Neuronal stem cell (in vitro differentiated cells): Measurements from ENCODE around the gene DDX52.

Experiments
- DNase-seq: peaks from one replicate; pipeline ENCODE4 v3.0.0-alpha.2; 2013; ENCODE audit warnings: low spot score
- H2AFZ ChIP-seq: one replicate; pipeline ENCODE4 v1.6.1; 2013; ENCODE audit warnings: mild to moderate bottlenecking, low read length, inconsistent platforms
- H2AK5ac ChIP-seq: 2 replicates; pipeline ENCODE4 v1.6.1; 2013; ENCODE audit warnings: low read depth, mild to moderate bottlenecking, inconsistent platforms, low read length, moderate library complexity, mixed read lengths
- H2BK120ac ChIP-seq: 2 replicates; pipeline ENCODE4 v1.6.1; 2013; ENCODE audit warnings: low read depth, mild to moderate bottlenecking, inconsistent platforms, low read length, moderate library complexity, mixed read lengths
- H2BK12ac ChIP-seq: one replicate; pipeline ENCODE4 v1.6.1; 2013; ENCODE audit warnings: low read length, inconsistent platforms
- H2BK15ac ChIP-seq: 2 replicates; pipeline ENCODE4 v1.6.1; 2013; ENCODE audit warnings: mild to moderate bottlenecking, low read length, inconsistent platforms, mixed read lengths
- H2BK5ac ChIP-seq: one replicate; pipeline ENCODE4 v1.6.1; 2013; ENCODE audit warnings: inconsistent platforms, mild to moderate bottlenecking, low read length, moderate library complexity
- H3K14ac ChIP-seq: one replicate; pipeline ENCODE4 v1.6.1; 2013; ENCODE audit warnings: low read length, inconsistent platforms
- H3K18ac ChIP-seq: 2 replicates; pipeline ENCODE4 v1.6.1; 2013; ENCODE audit warnings: low read length, inconsistent platforms
- H3K23ac ChIP-seq: 2 replicates; pipeline ENCODE4 v1.6.1; 2013; ENCODE audit warnings: low read depth, mild to moderate bottlenecking, mixed read lengths, low read length, inconsistent platforms; ENCODE audit not compliant: poor library complexity
- H3K27ac ChIP-seq: replicated peaks from 3 replicates; pipeline ENCODE4 v1.5.1; 2013; ENCODE audit warnings: low read length, inconsistent platforms
- H3K27me3 ChIP-seq, 3 experiments: 2 replicates each; pipeline ENCODE4 v1.6.1; 2013; ENCODE audit warnings: low read length in 3 of 3, mild to moderate bottlenecking in 2 of 3, inconsistent platforms in 1 of 3, low read depth in 1 of 3, mixed read lengths in 1 of 3, moderate library complexity in 1 of 3; ENCODE audit not compliant: control insufficient read depth in 3 of 3, insufficient read depth in 3 of 3
- H3K36me3 ChIP-seq, 2 donors: replicated peaks in 1 of 2; 2 replicates each; pipeline ENCODE4 v1.6.1; 2013; ENCODE audit warnings: low read length in 2 of 2; ENCODE audit not compliant: control insufficient read depth in 2 of 2, insufficient read depth in 2 of 2
- H3K4ac ChIP-seq: 2 replicates; pipeline ENCODE4 v1.6.1; 2013; ENCODE audit warnings: inconsistent platforms, mild to moderate bottlenecking, low read length, moderate library complexity
- H3K4me1 ChIP-seq, 2 donors: 1 replicate in 1 of 2; 2 replicates in 1 of 2; pipeline ENCODE4 v1.6.1; 2013; ENCODE audit warnings: low read length in 2 of 2, low read depth in 1 of 2; ENCODE audit not compliant: control insufficient read depth in 2 of 2, insufficient read depth in 1 of 2
- H3K4me2 ChIP-seq: one replicate; pipeline ENCODE4 v1.6.1; 2013; ENCODE audit warnings: mild to moderate bottlenecking, low read length, inconsistent platforms; ENCODE audit not compliant: insufficient read depth, poor library complexity, severe bottlenecking
- H3K4me3 ChIP-seq, 2 donors: 2 replicates each; pipeline ENCODE4 v1.5.1; 2013; ENCODE audit warnings: low read length in 2 of 2, mild to moderate bottlenecking in 2 of 2, inconsistent platforms in 1 of 2, moderate library complexity in 1 of 2
- H3K79me1 ChIP-seq: one replicate; pipeline ENCODE4 v1.6.1; 2013; ENCODE audit warnings: low read depth, mild to moderate bottlenecking, inconsistent platforms, low read length, moderate library complexity
- H3K9ac ChIP-seq: one replicate; pipeline ENCODE4 v1.6.1; 2013; ENCODE audit warnings: mild to moderate bottlenecking, low read depth, low read length, inconsistent platforms; ENCODE audit not compliant: poor library complexity
- H3K9me3 ChIP-seq, 2 donors: replicated peaks in 1 of 2; 2 replicates each; pipeline versions ENCODE3 to v1.6.1; 2013; ENCODE audit warnings: low read length in 2 of 2, mild to moderate bottlenecking in 2 of 2, inconsistent platforms in 1 of 2, low read depth in 1 of 2, mixed read lengths in 1 of 2, moderate library complexity in 1 of 2; ENCODE audit not compliant: control insufficient read depth in 2 of 2, insufficient read depth in 1 of 2
- H4K8ac ChIP-seq: one replicate; pipeline ENCODE4 v1.6.1; 2013; ENCODE audit warnings: low read depth, mild to moderate bottlenecking, inconsistent platforms, low read length, moderate library complexity
- H4K91ac ChIP-seq: one replicate; pipeline ENCODE4 v1.6.1; 2013; ENCODE audit warnings: low read length, low read depth, mild to moderate bottlenecking, inconsistent platforms; ENCODE audit not compliant: poor library complexity
- WGBS, 2 donors: extraction: QIAGEN DNeasy Blood & Tissue Kit; methylation state at CpG; one replicate each; pipeline ENCODE4 v1.1.7; 2013; ENCODE audit warnings: missing lambda C conversion rate in 2 of 2, mixed read lengths in 1 of 2; ENCODE audit not compliant: insufficient read length in 2 of 2, insufficient replicate concordance in 1 of 2; ENCODE audit errors: extremely low coverage in 2 of 2; 5-methylcytosine and 5-hydroxymethylcytosine counted together

DDX52 gene

DNA sequence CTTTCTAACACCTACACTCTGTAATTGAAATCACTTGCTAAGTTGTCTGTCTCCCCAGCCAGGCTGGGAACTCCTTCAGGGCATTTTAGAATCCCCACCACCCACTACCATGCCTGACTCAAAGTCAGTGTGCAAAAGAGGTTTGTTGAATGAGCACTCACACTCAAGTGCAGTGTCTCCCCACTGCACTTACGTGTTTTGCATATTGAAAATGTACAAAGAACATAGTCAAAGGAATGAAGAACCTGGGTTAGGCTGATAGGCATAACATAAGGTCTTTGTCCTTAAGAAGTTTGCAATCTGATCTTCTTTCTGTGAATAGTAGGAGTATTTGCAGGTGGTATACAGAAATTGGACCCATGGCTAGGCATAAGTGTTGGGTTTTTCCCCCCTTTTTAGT, 33.8 kb upstream of the DDX52 start:
- no peak overlapping the region for H3K23ac ChIP-seq
- no peak overlapping the region for H2BK120ac ChIP-seq
- H3K27ac ChIP-seq, result no peak overlapping the region
- no peak overlapping the region for H3K4me2 ChIP-seq
- H3K4me1 ChIP-seq, result peaks cover 5 to 6% of the 10 kb centered on the region in 2 donors
- no peak overlapping the region for H2AK5ac ChIP-seq
- no peak overlapping the region for H3K4me3 ChIP-seq
- no peak overlapping the region for H4K91ac ChIP-seq
- H2BK15ac ChIP-seq, result no peak overlapping the region
- no peak overlapping the region for H3K18ac ChIP-seq
- H2BK12ac ChIP-seq, result no peak overlapping the region
- H3K36me3 ChIP-seq, result no peaks in the 10 kb centered on the region
- no peak overlapping the region for H2AFZ ChIP-seq
- H3K27me3 ChIP-seq, result peaks cover 0 to 5% (median 0%) of the 10 kb centered on the region in 3 experiments
- H3K4ac ChIP-seq, result no peak overlapping the region
- no peaks in the 10 kb centered on the region for H3K79me1 ChIP-seq
- H4K8ac ChIP-seq, result no peak overlapping the region
- H3K14ac ChIP-seq, result no peak overlapping the region
- no peak overlapping the region for H3K9ac ChIP-seq
- H2BK5ac ChIP-seq, result no peak overlapping the region
- no peaks in the 10 kb centered on the region for H3K9me3 ChIP-seq
- WGBS, 2 donors, result no CpG with 5 or more reads among the region's 1 CpG
- DNase-seq, result no peak

DNA sequence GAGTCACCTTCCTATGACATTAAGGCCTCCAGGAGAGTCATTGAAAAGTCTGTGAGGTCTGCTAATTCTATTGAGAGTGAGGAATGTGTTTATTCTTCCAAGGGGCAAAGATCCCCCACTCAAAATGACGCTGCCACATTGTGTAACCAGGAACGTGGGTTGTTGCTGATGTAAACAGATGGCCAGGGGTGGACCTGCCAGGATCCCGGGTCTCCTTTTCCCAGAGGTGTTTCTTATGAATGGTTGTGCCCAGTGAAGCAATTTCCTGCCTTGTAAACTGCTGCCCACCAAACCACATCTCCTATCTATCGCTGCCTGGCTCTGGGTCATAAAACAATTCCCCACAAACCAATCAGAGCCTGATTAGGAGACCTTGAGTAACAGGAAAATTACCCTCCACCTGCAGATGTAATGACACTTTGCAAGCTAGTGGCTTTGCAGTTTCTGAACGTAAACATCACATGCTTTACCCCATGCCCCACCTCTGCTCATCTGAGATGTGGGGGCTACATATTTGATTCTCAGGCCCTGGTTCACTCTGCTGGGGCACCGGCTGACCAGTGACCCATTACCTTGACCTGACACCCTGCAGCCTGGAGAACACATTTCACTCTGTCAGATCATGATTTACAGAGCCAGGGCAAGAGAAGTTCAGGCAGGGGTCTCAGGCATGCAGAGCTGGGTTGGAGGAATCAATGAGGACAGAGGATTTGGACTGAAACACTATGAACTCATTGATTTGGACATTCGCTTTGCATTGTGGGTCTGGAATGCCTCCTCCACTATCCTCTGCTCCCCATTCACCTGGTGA, 33.1 kb upstream of the DDX52 start:
- Histone ChIP-seq H2BK12ac (no peak overlapping the region), H3K4me1 (peaks cover 5 to 6% of the 10 kb centered on the region in 2 donors), H3K27ac (no peak overlapping the region), H2AK5ac (no peak overlapping the region), H3K18ac (no peak overlapping the region), H3K36me3 (no peaks in the 10 kb centered on the region), H4K91ac (no peak overlapping the region), H2AFZ (no peak overlapping the region), H3K4me3 (no peak overlapping the region), H3K9ac (no peak overlapping the region), H3K14ac (no peak overlapping the region), H2BK120ac (no peak overlapping the region), H3K4me2 (no peak overlapping the region), H3K23ac (no peak overlapping the region), H3K4ac (no peak overlapping the region), H3K27me3 (peaks cover 0 to 8% (median 0%) of the 10 kb centered on the region in 3 experiments), H2BK5ac (no peak overlapping the region), H3K79me1 (no peaks in the 10 kb centered on the region), H4K8ac (no peak overlapping the region), H2BK15ac (no peak overlapping the region), H3K9me3 (no peaks in the 10 kb centered on the region)
- no CpG with 5 or more reads among the region's 7 CpGs for WGBS, 2 donors
- no peak for DNase-seq

GRCh38 chr17:37674511-37674910, 31.3 kb upstream of the DDX52 start:
- no peak for DNase-seq
- Histone ChIP-seq H2BK5ac (no peak overlapping the region), H3K27me3 (peaks cover 0 to 10% (median 0%) of the 10 kb centered on the region in 3 experiments), H2BK12ac (no peak overlapping the region), H3K27ac (no peak overlapping the region), H3K4me2 (no peak overlapping the region), H3K18ac (no peak overlapping the region), H2BK120ac (no peak overlapping the region), H2AK5ac (no peak overlapping the region), H4K91ac (no peak overlapping the region), H3K4me3 (no peak overlapping the region), H3K14ac (no peak overlapping the region), H3K79me1 (no peaks in the 10 kb centered on the region), H4K8ac (no peak overlapping the region), H2AFZ (no peak overlapping the region), H3K9me3 (no peaks in the 10 kb centered on the region), H3K23ac (no peak overlapping the region), H3K4ac (no peak overlapping the region), H3K4me1 (peaks cover 6 to 8% of the 10 kb centered on the region in 2 donors), H3K36me3 (no peaks in the 10 kb centered on the region), H2BK15ac (no peak overlapping the region), H3K9ac (no peak overlapping the region)
- WGBS, 2 donors, result no CpG with 5 or more reads among the region's 1 CpG

GRCh38 chr17:37673386-37673785, 30.1 kb upstream of the DDX52 start:
- H3K23ac ChIP-seq, result no peak overlapping the region

More at GRCh38 chr17:37673386-37673785, 30.1 kb upstream of the DDX52 start:
- no peak overlapping the region for H3K14ac ChIP-seq
- no peak overlapping the region for H4K91ac ChIP-seq
- H3K4me3 ChIP-seq, result no peak overlapping the region
- peaks cover 0 to 14% (median 0%) of the 10 kb centered on the region in 3 experiments for H3K27me3 ChIP-seq
- no peaks in the 10 kb centered on the region for H3K36me3 ChIP-seq
- H2AFZ ChIP-seq, result no peak overlapping the region
- H3K4me1 ChIP-seq, result peaks cover 6 to 8% of the 10 kb centered on the region in 2 donors
- no peak overlapping the region for H3K27ac ChIP-seq
- no peak overlapping the region for H2BK15ac ChIP-seq
- no peak overlapping the region for H2BK120ac ChIP-seq
- DNase-seq, result no peak
- no peak overlapping the region for H2AK5ac ChIP-seq
- H2BK12ac ChIP-seq, result no peak overlapping the region
- H3K18ac ChIP-seq, result no peak overlapping the region
- H2BK5ac ChIP-seq, result no peak overlapping the region
- no peak overlapping the region for H3K4me2 ChIP-seq
- H4K8ac ChIP-seq, result no peak overlapping the region
- H3K79me1 ChIP-seq, result no peaks in the 10 kb centered on the region
- H3K9me3 ChIP-seq, result no peaks in the 10 kb centered on the region
- H3K4ac ChIP-seq, result no peak overlapping the region
- H3K9ac ChIP-seq, result no peak overlapping the region
- no CpG with 5 or more reads among the region's 2 CpGs for WGBS, 2 donors
